OCI-LY3 (cell line): Measurements from ENCODE around the gene DAB1.

Experiments used
- H2AFZ ChIP-seq: fragments of 200-600, 300-600 bp; shearing (Covaris generic); 2 replicates; pipeline ENCODE4 v1.6.0; 2014; ENCODE audit warnings: antibody characterized with exemption, low read depth, low read length
- H3K27ac ChIP-seq: fragments of 200-600, 300-600 bp; sonication (generic); 2 replicates; pipeline ENCODE4 v1.5.1; 2014; ENCODE audit warnings: mild to moderate bottlenecking, low read length, moderate library complexity, mixed read lengths
- H3K27me3 ChIP-seq: fragments of 200-600, 300-600 bp; sonication (generic); 2 replicates; pipeline ENCODE4 v1.6.1; 2014; ENCODE audit warnings: low read depth, low read length, mixed read lengths
- H3K36me3 ChIP-seq: fragments of 200-600, 300-600 bp; sonication (generic); replicated peaks from 2 replicates; pipeline ENCODE3; 2014; ENCODE audit warnings: low read depth, low read length, mixed read lengths
- H3K4me1 ChIP-seq: fragments of 300-600, 200-600 bp; sonication (generic); 2 replicates; pipeline ENCODE4 v1.6.1; 2014; ENCODE audit warnings: low read length, mixed read lengths
- H3K4me2 ChIP-seq: fragments of 200-600, 300-600 bp; sonication (generic); 2 replicates; pipeline ENCODE4 v1.6.1; 2014; ENCODE audit warnings: low read length, mixed read lengths
- H3K4me3 ChIP-seq: fragments of 300-600, 200-600 bp; sonication (generic); 2 replicates; pipeline ENCODE4 v1.5.1; 2014; ENCODE audit warnings: antibody characterized with exemption, mild to moderate bottlenecking, low read length, moderate library complexity
- H3K79me2 ChIP-seq: fragments of 300-600, 200-600 bp; shearing (Covaris generic); 2 replicates; pipeline ENCODE4 v1.6.1; 2014; ENCODE audit warnings: mild to moderate bottlenecking, low read length, mixed read lengths
- H3K9ac ChIP-seq: fragments of 300-600, 200-600 bp; shearing (Covaris generic); 2 replicates; pipeline ENCODE4 v1.6.0; 2014; ENCODE audit warnings: mild to moderate bottlenecking, low read length, moderate library complexity
- H3K9me3 ChIP-seq: fragments of 200-600, 300-600 bp; shearing (Covaris generic); 2 replicates; pipeline ENCODE4 v1.6.1; 2014; ENCODE audit warnings: low read length, mixed read lengths; ENCODE audit not compliant: insufficient read depth
- H4K20me1 ChIP-seq: fragments of 200-600, 300-600 bp; sonication (generic); 2 replicates; pipeline ENCODE4 v1.6.1; 2016; ENCODE audit warnings: low read length, mixed read lengths; ENCODE audit not compliant: insufficient read depth
- EZH2phosphoT487 ChIP-seq: fragments of 200-600 bp; shearing (Covaris generic); IDR thresholded peaks from 2 replicates; pipeline ENCODE4 v1.6.1; 2018; ENCODE audit warnings: antibody characterized with exemption, mixed run types, low read depth
- TF ChIP-seq, protein P1 (sequence below): fragments of 200-600, 300-600 bp; sonication (generic); IDR thresholded peaks from 2 replicates; pipeline ENCODE4 v1.5.1; 2014; ENCODE audit warnings: antibody characterized with exemption, low read length, low read depth

The DAB1 gene

DNA sequence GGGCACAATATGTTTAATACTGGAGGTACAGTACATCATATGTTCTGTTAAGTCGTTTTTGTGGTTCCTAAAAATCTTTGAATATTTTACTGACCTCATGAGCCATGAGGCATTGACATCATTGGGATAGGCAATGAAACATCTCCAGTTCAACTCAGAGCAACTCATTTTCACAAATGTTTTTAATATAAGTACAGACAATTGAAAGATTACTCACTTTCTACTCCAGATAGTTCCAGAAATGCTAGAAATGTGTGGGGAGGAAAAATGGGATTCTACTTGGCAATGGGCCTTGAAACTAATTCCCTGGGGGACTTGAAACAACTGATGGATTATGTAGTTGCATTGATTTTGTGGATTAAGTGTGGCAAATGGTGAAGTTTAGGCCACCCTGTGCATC lies 450.9 kb downstream of the DAB1 start:
- no peaks in the 10 kb centered on the region for H3K9me3 ChIP-seq
- no peaks in the 10 kb centered on the region for H3K36me3 ChIP-seq
- H3K27me3 ChIP-seq: no peaks in the 10 kb centered on the region
- no peak overlapping the region for H3K9ac ChIP-seq
- no peak overlapping the region for H3K4me3 ChIP-seq
- TF ChIP-seq EZH2phosphoT487: no peak
- TF ChIP-seq, protein P1, sequence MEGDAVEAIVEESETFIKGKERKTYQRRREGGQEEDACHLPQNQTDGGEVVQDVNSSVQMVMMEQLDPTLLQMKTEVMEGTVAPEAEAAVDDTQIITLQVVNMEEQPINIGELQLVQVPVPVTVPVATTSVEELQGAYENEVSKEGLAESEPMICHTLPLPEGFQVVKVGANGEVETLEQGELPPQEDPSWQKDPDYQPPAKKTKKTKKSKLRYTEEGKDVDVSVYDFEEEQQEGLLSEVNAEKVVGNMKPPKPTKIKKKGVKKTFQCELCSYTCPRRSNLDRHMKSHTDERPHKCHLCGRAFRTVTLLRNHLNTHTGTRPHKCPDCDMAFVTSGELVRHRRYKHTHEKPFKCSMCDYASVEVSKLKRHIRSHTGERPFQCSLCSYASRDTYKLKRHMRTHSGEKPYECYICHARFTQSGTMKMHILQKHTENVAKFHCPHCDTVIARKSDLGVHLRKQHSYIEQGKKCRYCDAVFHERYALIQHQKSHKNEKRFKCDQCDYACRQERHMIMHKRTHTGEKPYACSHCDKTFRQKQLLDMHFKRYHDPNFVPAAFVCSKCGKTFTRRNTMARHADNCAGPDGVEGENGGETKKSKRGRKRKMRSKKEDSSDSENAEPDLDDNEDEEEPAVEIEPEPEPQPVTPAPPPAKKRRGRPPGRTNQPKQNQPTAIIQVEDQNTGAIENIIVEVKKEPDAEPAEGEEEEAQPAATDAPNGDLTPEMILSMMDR: no peak
- H2AFZ ChIP-seq: no peak overlapping the region
- no peak overlapping the region for H3K4me2 ChIP-seq
- H4K20me1 ChIP-seq: no peaks in the 10 kb centered on the region
- no peaks in the 10 kb centered on the region for H3K4me1 ChIP-seq
- H3K27ac ChIP-seq: no peak overlapping the region
- no peaks in the 10 kb centered on the region for H3K79me2 ChIP-seq

DNA sequence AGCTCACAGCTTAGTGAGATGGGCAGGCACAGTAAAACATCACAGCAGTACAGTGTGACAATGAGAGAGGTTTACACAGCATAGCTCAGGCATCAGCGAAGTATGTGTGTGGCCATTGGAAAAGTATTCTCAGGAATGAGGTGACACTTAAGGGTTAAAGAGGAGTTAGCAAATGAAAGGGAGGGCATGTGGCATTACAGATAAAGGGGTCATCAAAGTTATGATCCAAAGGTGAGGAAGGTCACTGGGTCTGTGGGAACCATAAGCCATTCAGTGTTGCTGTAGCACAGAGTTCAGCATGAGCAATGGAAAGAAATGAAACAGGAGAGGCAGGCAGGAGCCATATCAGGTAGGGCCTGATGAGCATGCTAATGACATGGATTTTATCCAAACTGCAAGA lies 453.6 kb downstream of the DAB1 start:
- Histone ChIP-seq H3K27ac (no peak overlapping the region), H3K4me2 (no peak overlapping the region), H3K79me2 (no peaks in the 10 kb centered on the region), H3K36me3 (no peaks in the 10 kb centered on the region), H2AFZ (no peak overlapping the region), H3K4me1 (no peaks in the 10 kb centered on the region), H3K9me3 (no peaks in the 10 kb centered on the region), H3K4me3 (no peak overlapping the region), H3K9ac (no peak overlapping the region), H4K20me1 (no peaks in the 10 kb centered on the region), H3K27me3 (no peaks in the 10 kb centered on the region)
- no peak for TF ChIP-seq EZH2phosphoT487
- TF ChIP-seq, protein P1: no peak

DNA sequence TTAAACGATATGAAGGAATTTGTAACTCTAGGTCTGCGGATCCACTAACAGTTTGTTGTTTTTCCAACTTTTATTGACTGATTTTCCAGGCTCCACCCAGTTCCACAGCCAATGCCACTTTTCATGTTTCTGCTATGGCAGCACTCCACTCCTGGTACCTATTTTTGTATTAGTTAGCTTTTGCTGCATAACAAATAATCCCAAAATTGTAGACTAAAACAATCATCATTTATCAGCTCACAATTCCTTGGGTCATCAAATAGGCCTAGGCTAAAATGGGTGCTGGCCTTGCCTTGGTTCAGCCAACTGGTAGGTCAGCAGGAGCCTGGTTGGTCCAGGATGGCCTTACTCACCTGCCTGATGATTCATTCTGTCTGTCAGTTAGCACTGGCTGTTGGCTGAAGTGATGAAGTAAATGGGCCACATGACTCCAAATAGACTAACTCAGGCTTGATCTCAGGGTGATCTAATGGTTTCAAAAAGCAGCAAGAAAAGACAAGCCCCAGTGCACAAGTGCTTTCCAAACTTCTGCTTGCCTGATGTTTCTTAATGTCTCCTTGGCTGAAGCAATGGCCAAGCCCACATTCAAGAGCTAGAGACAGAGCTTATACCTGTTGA lies 454.9 kb downstream of the DAB1 start:
- Histone ChIP-seq H4K20me1 (no peaks in the 10 kb centered on the region), H2AFZ (no peak overlapping the region), H3K4me1 (no peaks in the 10 kb centered on the region), H3K27ac (no peak overlapping the region), H3K27me3 (no peaks in the 10 kb centered on the region), H3K36me3 (no peaks in the 10 kb centered on the region), H3K4me3 (no peak overlapping the region), H3K9me3 (no peaks in the 10 kb centered on the region), H3K4me2 (no peak overlapping the region), H3K79me2 (no peaks in the 10 kb centered on the region), H3K9ac (no peak overlapping the region)
- TF ChIP-seq, protein P1: no peak
- no peak for TF ChIP-seq EZH2phosphoT487

DNA sequence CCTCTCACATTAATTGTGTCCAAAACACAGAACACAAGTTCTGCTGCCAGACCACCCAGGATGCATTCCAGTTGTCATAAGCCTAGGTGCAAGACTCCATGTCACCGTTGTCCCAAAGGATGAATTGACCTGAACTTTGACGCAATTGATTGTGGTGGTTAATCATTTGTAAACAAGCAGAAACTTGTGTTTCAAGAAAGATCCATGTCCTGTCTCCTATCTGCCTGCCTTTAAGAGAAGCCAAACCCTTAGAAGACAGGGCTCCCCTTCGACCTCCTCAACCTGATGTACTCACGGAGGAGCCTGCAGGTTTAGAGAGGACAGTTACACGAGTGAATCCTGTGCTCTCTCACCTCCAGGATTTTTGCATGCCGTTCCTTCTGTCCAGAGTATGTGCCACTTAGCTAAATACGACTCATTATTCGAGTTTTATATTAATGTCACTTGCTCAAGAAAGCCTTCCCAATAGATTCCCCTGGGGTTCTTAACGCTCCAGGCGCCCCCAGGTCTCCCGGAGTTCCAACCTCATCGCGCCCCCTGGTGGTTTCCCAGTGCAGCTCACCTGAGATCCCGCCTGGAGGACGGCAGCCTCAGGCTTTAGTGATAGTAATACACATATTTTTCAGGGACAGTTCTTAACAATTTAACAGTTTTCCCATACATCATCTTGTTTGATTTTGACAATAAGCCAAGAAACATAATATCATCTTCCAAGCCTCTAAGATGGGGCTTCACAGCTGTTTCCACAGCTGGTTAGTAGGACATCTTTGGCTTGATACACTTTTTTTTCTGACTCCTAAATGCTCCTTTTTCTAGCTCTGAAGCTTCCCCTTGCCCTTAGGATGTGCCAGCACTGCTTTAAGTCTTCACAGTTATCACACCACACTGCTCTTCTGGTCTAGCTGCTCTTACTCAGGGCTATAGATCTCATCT lies 455.7 kb downstream of the DAB1 start:
- Histone ChIP-seq H3K27me3 (no peaks in the 10 kb centered on the region), H3K36me3 (no peaks in the 10 kb centered on the region), H3K9ac (no peak overlapping the region), H3K79me2 (no peaks in the 10 kb centered on the region), H2AFZ (no peak overlapping the region), H3K4me2 (no peak overlapping the region), H4K20me1 (no peaks in the 10 kb centered on the region), H3K27ac (no peak overlapping the region), H3K9me3 (no peaks in the 10 kb centered on the region), H3K4me1 (no peaks in the 10 kb centered on the region), H3K4me3 (no peak overlapping the region)
- no peak for TF ChIP-seq EZH2phosphoT487
- TF ChIP-seq, protein P1: no peak
